Stimulated activated CD8-positive, alpha-beta memory T cell treated with anti-CD3 and anti-CD28 coated beads, Interleukin-4, amount 100 ng/mL, for 4 hours (primary cell): ENCODE results near the gene HTR1A.

ENCODE experiments used
- DNase-seq, 2 donors: peaks; one replicate each; pipeline ENCODE4 v3.0.0-alpha.2; 2020; ENCODE audit warnings: low read depth in 2 of 2, low spot score in 1 of 2

HTR1A gene

DNA sequence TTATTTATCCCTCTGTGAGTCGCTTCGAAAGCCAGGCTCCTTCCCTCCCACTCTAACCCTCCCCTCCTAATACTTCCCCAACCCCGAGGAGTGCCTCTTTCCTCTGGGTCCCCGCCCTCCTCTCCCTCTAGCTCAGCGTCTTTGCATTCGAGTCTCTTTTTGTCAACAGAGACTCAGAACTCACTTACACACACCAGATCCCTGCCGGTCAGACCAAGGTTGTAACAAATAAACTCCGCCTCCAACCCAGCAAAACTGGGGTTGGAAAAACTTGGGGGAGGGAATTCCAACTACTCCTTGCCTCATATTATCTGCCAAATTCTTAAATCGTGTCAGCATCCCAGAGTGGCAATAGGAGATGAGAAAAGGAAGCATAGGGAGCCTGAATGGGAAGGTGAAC, at the start of gene HTR1A:
HTR1A (minus strand) TSS at position 167 of the 400 bp plus-strand sequence. CDS start 726 bp downstream, outside the sequence.
- no peak for DNase-seq

GRCh38 chr5:64003966-64004365, 41.7 kb upstream of the HTR1A start:
- DNase-seq: no peak

DNA sequence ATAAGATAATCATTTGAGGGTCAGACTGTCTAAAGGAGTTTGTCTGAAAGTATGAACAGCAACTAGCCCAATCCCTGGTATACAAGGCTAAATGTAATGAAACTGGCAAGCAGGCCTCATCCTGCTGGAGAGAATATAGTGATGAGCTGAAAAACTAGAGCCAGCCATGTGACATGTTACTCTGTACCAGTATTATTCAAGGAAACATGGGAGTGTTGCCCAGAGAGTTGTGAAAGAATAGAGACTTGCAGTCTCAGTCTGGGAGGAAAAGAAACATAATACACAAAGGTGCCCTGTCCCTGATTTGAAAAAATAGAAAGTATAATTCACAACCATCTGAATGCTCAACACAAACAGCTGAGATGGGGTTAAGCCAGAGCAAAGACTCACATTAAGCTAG, 37.9 kb upstream of the HTR1A start:
- no peak for DNase-seq

GRCh38 chr5:63987053-63987452, 24.8 kb upstream of the HTR1A start:
- DNase-seq: no peak

GRCh38 chr5:63981864-63982263, 19.6 kb upstream of the HTR1A start:
- no peak for DNase-seq

DNA sequence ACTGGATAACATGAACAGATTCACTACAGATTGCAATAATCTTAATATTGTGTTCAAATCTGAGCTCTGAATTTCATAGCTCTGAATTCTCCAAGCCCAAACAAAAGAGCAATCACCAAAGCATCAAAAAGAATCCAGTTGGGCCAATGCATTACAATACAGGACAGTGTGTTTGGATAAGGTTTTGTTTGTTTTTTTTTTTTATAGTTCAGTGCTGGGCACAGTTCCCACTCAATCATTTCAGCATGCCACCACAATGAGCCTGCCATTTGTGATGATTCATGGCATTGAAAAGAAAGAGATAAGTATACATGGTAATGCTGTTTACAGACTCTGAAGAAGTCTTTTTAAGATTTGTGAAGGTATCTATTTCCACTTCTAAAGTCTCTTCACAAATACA, 1.7 kb upstream of the HTR1A start:
- DNase-seq: no peak

DNA sequence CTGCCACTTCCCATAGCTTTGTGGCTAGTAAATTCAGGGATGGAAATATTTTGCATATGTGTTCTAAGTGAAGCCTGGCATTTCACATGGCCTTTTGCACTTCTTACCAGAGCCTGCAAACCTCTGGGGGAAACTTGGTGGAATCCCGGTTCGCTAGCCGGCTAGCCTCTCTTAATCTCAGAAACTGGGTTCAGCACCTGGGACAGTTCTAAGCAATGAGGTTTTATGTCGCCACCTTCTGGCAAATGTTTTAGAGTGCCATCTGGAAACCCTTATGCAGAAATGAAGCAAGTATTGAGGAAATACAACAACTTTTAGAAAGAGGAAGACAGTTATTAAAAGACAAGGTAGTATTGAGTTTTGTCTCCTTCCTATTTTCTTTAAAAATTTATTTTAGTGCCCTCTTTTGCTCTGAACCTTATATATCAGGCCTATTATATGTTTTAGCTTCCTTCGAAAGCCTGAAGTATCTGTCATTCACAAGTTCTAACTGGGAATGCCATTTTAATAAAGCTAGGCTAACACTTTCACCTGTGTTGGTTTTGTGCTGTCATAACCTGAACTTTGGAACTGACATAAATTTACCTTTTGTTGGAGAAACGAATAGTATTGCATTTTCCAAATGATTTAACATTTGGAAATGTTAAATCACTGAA, 963 bp upstream of the HTR1A start:
- DNase-seq: no peak

DNA sequence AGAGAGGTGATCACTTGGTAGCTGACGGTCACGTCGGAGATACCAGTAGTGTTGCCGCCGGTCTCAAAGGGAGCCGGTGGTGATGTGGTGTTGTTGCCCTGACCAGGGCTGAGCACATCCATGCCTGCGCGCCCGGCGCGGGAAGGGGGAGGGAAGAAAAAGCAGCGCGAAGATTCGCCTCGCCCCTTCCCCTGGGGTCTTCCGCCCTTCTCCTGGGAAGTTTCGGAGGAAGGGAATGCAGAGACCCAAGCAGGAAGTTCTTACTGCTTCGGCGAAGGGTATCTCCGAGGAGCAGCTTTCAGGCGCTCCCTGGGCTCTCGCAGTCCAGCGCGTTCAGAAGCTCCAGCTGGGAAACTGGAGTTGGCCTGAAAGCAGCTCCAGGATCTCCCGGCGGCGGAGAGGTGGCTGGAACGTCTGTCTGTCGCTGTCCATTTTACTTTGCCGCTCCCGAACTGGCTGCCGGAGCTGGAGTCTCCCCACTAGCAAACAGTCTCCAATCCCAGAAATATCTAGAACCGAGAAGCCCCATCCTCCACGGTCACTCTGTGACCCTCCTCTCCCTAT, 565 bp downstream of the HTR1A start:
- DNase-seq: no peak

DNA sequence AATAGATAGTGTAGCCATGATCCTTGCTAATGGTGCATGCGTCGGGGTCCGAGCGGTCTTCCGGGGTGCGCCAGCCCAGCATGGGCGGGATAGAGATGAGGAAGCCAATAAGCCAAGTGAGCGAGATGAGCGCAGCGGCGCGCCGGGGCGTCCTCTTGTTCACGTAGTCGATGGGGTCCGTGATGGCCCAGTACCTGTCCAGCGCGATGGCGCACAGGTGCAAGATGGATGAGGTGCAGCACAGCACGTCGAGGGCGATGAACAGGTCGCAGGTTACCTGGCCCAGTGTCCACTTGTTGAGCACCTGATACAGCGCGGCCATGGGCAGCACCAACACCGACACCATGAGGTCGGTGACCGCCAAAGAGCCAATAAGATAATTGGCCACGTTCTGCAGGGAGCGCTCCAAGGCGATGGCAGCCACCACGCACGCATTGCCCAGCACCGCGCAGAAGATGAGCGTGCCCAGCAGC, 1.1 kb downstream of the HTR1A start:
- DNase-seq: no peak

- DNase-seq: no peak
These were observed 1.6 kb downstream of the HTR1A start for GRCh38 chr5:63960646-63961045.

DNA sequence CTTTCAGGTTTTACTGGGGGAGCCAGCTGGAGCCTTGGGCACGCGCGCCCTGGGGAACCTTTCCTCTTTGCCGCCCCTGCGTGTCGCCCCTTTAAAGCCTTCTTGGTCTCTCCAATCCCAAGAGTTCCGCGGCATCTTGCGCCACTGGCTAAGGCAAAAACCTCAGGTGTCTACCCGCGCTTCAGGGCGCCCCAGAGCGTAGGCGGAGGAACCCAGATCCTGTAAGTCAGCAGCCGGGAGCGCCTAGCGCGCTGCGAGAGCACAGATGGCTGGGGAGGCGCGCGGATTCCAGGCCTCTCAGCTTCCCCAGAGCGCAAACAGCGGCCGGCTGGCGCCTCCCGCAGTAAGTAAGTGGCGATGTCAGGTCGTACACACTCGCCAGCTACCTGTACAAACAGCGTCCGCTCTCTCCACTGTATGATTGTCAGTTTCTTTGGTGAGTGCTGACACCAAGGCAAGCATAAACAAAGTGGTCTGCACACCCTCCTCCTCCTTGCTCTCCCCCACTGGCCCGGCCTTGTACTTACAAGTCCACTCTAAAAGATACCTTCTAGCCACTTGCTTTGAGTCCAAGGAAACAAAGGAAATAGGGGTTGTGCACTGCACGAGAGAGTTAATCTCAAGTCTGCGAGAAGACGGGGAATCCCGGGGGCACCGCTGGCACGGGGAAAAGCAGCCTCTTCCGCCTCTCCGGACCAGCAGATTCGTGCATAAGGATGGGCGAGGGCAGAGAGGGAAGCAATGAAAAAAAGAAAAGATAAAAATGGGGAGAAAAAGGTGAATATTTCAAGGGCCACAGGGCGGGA, 2.9 kb downstream of the HTR1A start:
- no peak for DNase-seq

DNA sequence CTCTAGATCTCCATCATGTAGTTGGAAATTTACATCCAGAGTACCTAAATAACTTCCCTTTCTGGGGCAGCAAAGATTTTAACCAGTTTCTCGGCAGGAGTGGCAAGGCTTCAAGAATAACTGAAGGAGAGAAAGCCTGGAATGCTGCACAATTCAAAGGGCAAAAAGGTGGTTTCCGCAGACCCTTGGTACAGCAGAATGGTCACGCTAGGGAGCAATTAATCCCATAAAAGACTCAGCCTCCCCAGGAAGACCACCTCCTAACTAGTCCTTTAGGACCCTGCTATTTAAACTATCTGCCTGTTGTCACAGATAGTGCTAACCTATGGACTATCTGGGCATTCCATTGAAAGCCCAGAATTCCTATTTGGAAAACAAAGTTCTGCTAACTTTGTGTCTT, 3.6 kb downstream of the HTR1A start:
- no peak for DNase-seq

- DNase-seq: no peak
These were observed 4.6 kb downstream of the HTR1A start for GRCh38 chr5:63957617-63958016.

DNA sequence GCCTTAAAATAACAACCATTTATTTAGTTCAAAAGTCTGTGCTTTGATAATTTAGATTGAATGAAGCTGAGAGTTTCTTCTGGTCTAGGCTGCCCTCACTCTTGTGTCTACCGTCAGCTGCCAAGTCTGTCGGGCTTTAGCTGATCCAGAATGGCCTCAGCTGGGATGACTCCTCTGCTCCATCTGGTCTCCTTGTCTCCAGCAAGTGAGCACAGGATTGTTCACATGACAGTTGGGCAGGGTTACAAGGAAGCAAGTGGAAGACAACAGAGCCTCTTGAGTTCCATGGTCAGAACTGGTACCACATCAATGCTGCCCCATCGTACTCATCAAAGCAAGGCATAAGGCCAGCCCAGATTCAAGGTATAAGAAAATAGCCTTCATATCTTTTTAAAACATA, 9.0 kb downstream of the HTR1A start:
- DNase-seq: no peak

GRCh38 chr5:63935103-63935502, 27.1 kb downstream of the HTR1A start:
- DNase-seq: no peak

DNA sequence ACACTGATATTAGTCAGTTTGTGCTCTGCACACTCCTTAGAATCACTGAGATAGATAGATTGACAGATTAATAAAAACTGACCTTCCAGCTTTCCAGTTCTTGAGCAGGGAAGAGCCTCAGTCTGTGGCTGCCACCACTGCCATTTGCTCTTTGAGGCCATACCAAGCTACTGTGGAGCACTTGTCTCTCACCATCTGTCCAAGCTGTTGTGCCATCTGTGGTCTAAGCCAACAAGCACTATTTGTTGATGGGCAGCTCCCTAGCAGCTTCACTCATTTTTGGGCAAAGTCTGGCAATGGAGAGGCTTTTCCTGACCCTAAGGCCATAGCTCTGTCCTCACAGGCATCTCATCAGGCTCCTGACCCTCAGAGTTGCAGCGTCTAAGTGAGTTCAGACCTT, 30.4 kb downstream of the HTR1A start:
- DNase-seq: no peak

GRCh38 chr5:63928451-63928850, 33.8 kb downstream of the HTR1A start:
- DNase-seq: no peak

- DNase-seq: no peak
These were observed 38.3 kb downstream of the HTR1A start for GRCh38 chr5:63923914-63924313.

DNA sequence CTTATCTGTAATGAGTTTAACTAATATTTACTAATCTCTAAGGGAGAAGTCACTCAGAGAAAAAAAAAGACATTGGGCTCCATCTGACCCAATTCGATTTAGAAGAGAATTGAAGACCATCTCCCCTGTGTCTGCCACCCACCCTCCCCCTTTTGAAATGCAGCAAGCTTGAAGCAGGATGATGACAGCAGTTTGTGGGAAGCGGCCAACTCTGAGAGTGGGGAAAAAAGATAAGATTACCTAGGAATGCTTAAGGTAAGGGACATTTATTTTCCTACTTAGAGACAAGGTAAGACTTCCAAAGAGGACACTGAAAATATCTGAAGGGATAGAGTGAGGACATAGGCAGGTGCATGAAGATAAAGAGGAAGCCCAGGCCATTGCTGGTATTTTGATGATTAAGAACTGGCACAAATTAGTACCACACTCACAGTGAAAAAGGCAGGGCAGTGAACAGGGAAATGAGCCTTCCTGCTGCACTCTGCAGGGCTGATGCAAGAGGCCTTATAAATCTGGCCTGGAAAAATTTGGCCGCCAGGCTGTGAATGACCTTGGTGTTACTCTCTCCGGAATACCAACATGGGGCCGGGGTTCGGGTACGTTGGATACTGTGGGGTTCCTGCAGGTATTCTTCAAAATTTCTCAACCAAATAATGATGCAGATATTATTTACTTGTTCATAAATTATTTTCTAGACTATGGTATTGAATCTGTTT, 42.3 kb downstream of the HTR1A start:
- no peak for DNase-seq

DNA sequence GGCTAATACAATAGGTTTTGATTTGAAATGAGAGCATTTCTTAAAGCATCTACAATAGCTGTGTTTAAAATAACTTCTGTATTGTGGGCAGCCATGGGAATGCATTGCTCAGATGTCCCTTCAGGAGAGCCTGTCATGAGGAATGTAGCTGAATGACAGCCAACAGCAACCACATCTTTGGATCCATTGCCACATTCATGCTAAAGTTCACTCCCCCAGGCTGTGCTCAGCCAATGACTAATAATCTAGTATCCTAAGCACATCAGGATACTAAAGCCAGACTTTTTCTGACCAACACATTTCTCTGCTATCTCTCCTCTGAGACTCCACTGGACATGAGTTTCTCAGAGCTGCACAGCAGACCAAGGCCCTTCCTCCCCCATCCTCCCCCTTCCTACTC, 45.5 kb downstream of the HTR1A start:
- DNase-seq: no peak

- no peak for DNase-seq
These were observed 50.4 kb downstream of the HTR1A start for GRCh38 chr5:63911871-63912270.
